A549 (cell line): Measurements from ENCODE around the gene ABT1. TPM values are rescaled to one million over a fixed set of nuclear protein-coding genes. Genes with fewer than 3 reads are reported as not detected.

Source experiments
- ATAC-seq, 2 experiments: fragments of 200-7000 bp in 1 of 2; fragments of >200 bp in 1 of 2; cut with Nextera tagmentation in 1 of 2; cut with Tn5 transposase in 1 of 2; 3 replicates each; pipeline versions ENCODE4 v1.8.0 to v1.9.1; 2018 to 2020; ENCODE audit warnings: mild to moderate bottlenecking in 1 of 2, moderate library complexity in 1 of 2
- CTCF ChIA-PET: fragments of 300-600 bp; sonication (Branson Sonifier 250); formaldehyde crosslinking; extraction: SDS; loops from one replicate; lab custom pipeline; 2021; ENCODE audit warnings: antibody characterized with exemption, inconsistent platforms; lab: Yijun Ruan, JAX
- POLR2A ChIA-PET: fragments of 350-600 bp; formaldehyde crosslinking; extraction: SDS; loops from one replicate; lab custom pipeline; 2021; ENCODE audit warnings: antibody characterized with exemption, inconsistent platforms; lab: Yijun Ruan, JAX
- DNase-seq, 2 experiments: peaks; one replicate each; pipeline versions ENCODE4 v3.0.0 to v3.0.0-alpha.2; 2011 to 2016; ENCODE audit warnings: low read depth in 1 of 2, low spot score in 1 of 2
- FAIRE-seq: peaks from 2 replicates; lab custom pipeline; 2011; peaks lifted over from hg19 to GRCh38; lab: Jason Lieb, UNC
- H3K27ac ChIP-seq, 2 experiments: fragments of >200 bp; sonication (Bioruptor Twin); formaldehyde crosslinking; 3 replicates each; pipeline ENCODE4 v1.5.1; 2016 to 2017
- H3K4me1 ChIP-seq: fragments of >200 bp; sonication (Bioruptor Twin); formaldehyde crosslinking; 3 replicates; pipeline ENCODE4 v1.6.1; 2016
- H3K4me2 ChIP-seq: fragments of >200 bp; sonication (Bioruptor Twin); formaldehyde crosslinking; 3 replicates; pipeline ENCODE4 v1.6.1; 2016
- H3K4me3 ChIP-seq: fragments of >200 bp; sonication (Bioruptor Twin); formaldehyde crosslinking; 3 replicates; pipeline ENCODE4 v1.5.1; 2016
- H3K9me3 ChIP-seq: fragments of >200 bp; sonication (Bioruptor Twin); formaldehyde crosslinking; 3 replicates; pipeline ENCODE4 v1.6.1; 2016
- CBX2 ChIP-seq: fragments of 200-600 bp; sonication (generic); IDR thresholded peaks from 2 replicates; pipeline ENCODE4 v1.6.1; 2016; ENCODE audit warnings: low read depth, mild to moderate bottlenecking, borderline replicate concordance
- CBX8 ChIP-seq: fragments of 200-600 bp; sonication (generic); IDR thresholded peaks from 2 replicates; pipeline ENCODE4 v1.6.1; 2016
- CEBPB ChIP-seq, 2 experiments: fragments of >200 bp in 1 of 2; sonication (Bioruptor Twin) in 1 of 2; formaldehyde crosslinking in 1 of 2; IDR thresholded peaks; 2 replicates each; pipeline ENCODE4 v1.6.1; 2012 to 2016
- CTCF ChIP-seq: fragments of >200 bp; sonication (Bioruptor Twin); formaldehyde crosslinking; IDR thresholded peaks from 3 replicates; pipeline ENCODE4 v1.5.1; 2016
- EHF ChIP-seq: fragments of 250-450 bp; sonication (Bioruptor Pico); IDR thresholded peaks from 2 replicates; pipeline ENCODE4 v1.5.0; 2020; ENCODE audit warnings: mild to moderate bottlenecking
- EHMT2 ChIP-seq: fragments of 200-600 bp; sonication (generic); IDR thresholded peaks from 2 replicates; pipeline ENCODE4 v1.6.1; 2016; ENCODE audit warnings: antibody characterized with exemption, low read depth, mild to moderate bottlenecking, moderate library complexity
- EP300 ChIP-seq, 2 experiments: fragments of >200 bp; sonication (Bioruptor Twin); formaldehyde crosslinking; IDR thresholded peaks; 2 replicates in 1 of 2; 3 replicates in 1 of 2; pipeline ENCODE4 v1.6.1; 2016 to 2017
- ESRRA ChIP-seq: fragments of 150-350 bp; IDR thresholded peaks from 2 replicates; pipeline ENCODE4 v1.6.1; 2014; ENCODE audit warnings: mild to moderate bottlenecking, low read length, borderline replicate concordance
- FOSB ChIP-seq: fragments of 250-450 bp; sonication (Bioruptor Pico); IDR thresholded peaks from 2 replicates; pipeline ENCODE4 v1.5.0; 2020; ENCODE audit warnings: mild to moderate bottlenecking, moderate library complexity
- GATA3 ChIP-seq: IDR thresholded peaks from 2 replicates; pipeline ENCODE4 v1.6.1; 2012; ENCODE audit warnings: borderline replicate concordance
- HEYL ChIP-seq: fragments of 250-450 bp; sonication (Bioruptor Pico); IDR thresholded peaks from 2 replicates; pipeline ENCODE4 v1.8.0; 2021; ENCODE audit warnings: mild to moderate bottlenecking, moderate library complexity
- HMGXB4 ChIP-seq: fragments of 250-450 bp; sonication (Bioruptor Pico); IDR thresholded peaks from 2 replicates; pipeline ENCODE4 v1.5.0; 2021; ENCODE audit warnings: mild to moderate bottlenecking, moderate library complexity, borderline replicate concordance
- HOXA7 ChIP-seq: fragments of 250-450 bp; sonication (Bioruptor Pico); IDR thresholded peaks from 2 replicates; pipeline ENCODE4 v1.5.0; 2020; ENCODE audit warnings: mild to moderate bottlenecking, moderate library complexity
- JUN ChIP-seq, 2 experiments: fragments of >200 bp; sonication (Bioruptor Twin); formaldehyde crosslinking; IDR thresholded peaks; 2 replicates in 1 of 2; 3 replicates in 1 of 2; pipeline ENCODE4 v1.6.1; 2016 to 2017
- KDM5A ChIP-seq: fragments of 200-600 bp; sonication (generic); IDR thresholded peaks from 2 replicates; pipeline ENCODE4 v1.6.1; 2016; ENCODE audit warnings: antibody characterized with exemption, mild to moderate bottlenecking
- MAFK ChIP-seq: fragments of 450-650 bp; IDR thresholded peaks from 2 replicates; pipeline ENCODE4 v1.6.1; 2014; ENCODE audit not compliant: partially characterized antibody
- MYC ChIP-seq: IDR thresholded peaks from 2 replicates; pipeline ENCODE4 v1.6.1; 2012; ENCODE audit warnings: mild to moderate bottlenecking, inconsistent platforms, low read length, improper control_type of control experiment, borderline replicate concordance
- NFE2L2 ChIP-seq: fragments of 150-350 bp; conservative IDR thresholded peaks from 2 replicates; pipeline ENCODE4 v1.6.1; 2014; ENCODE audit warnings: low read length
- POLR2A ChIP-seq: IDR thresholded peaks from 2 replicates; pipeline ENCODE4 v1.6.1; 2012; ENCODE audit warnings: mild to moderate bottlenecking, low read length
- RARB ChIP-seq: fragments of 250-450 bp; sonication (Bioruptor Pico); IDR thresholded peaks from 2 replicates; pipeline ENCODE4 v1.8.0; 2021; ENCODE audit warnings: mild to moderate bottlenecking, moderate library complexity
- REST ChIP-seq: fragments of 200-600 bp; sonication (generic); IDR thresholded peaks from 2 replicates; pipeline ENCODE4 v1.6.1; 2016; ENCODE audit warnings: antibody characterized with exemption, mild to moderate bottlenecking, moderate library complexity
- RFX5 ChIP-seq: fragments of 450-650 bp; IDR thresholded peaks from 2 replicates; pipeline ENCODE4 v1.7.1; 2014; ENCODE audit warnings: antibody characterized with exemption, mild to moderate bottlenecking, moderate library complexity
- TP53 ChIP-seq: fragments of 250-450 bp; sonication (Bioruptor Pico); IDR thresholded peaks from 2 replicates; pipeline ENCODE4 v1.5.0; 2021; ENCODE audit warnings: mild to moderate bottlenecking, moderate library complexity
- WGBS: methylation state at CpG from one replicate; pipeline ENCODE4 v1.1.6; 2017; ENCODE audit errors: missing lambda C conversion rate; 5-methylcytosine and 5-hydroxymethylcytosine counted together
- polyA plus RNA-seq, 4 experiments: library from polyadenylated mRNA; depleted of rRNA in 3 of 4; stranded (reverse); fragments of >200 nt; fragmentation: RNase III in 1 of 4; extraction: RNeasy Plus Mini Kit Qiagen cat#74134 plus additional on column Dnase treatment in 1 of 4; gene quantifications; 2 replicates in 3 of 4; 3 replicates in 1 of 4; pipeline ENCODE4 v1.2.3, GENCODE V29; 2011 to 2017
- TF ChIP-seq, protein P1 (sequence below): IDR thresholded peaks from 2 replicates; pipeline ENCODE4 v1.6.1; 2012; ENCODE audit warnings: low read depth, borderline replicate concordance
- TF ChIP-seq, protein P2 (sequence below): fragments of 450-650 bp; IDR thresholded peaks from 2 replicates; pipeline ENCODE4 v1.6.1; 2014; ENCODE audit warnings: antibody characterized with exemption
- TF ChIP-seq, protein P3 (sequence below): fragments of >200 bp; sonication (Bioruptor Twin); formaldehyde crosslinking; IDR thresholded peaks from 2 replicates; pipeline ENCODE4 v1.6.1; 2016

Gene ABT1
- polyA plus RNA-seq, 2 of the 4 experiments (the other 2 are of a cell fraction), result 10.6 to 11.1 TPM

GRCh38 chr6:26640806-26641205, 44.1 kb downstream of the ABT1 start:
- peaks cover 69% of the 10 kb centered on the region for H3K9me3 ChIP-seq
- CTCF ChIA-PET, result no interaction called here
- no peaks in the 10 kb centered on the region for H3K4me1 ChIP-seq
- H3K4me2 ChIP-seq, result no peak overlapping the region
- POLR2A ChIA-PET, result no interaction called here
- TF ChIP-seq CTCF (no peak), GATA3 (no peak), EHF (CRISPR knock-in tag) (no peak), HMGXB4 (no peak), HEYL (CRISPR knock-in tag) (no peak), JUN (IDR thresholded peaks at IDR 0.05) (no peak), EHMT2 (no peak), RARB (CRISPR knock-in tag) (no peak), EP300 (IDR thresholded peaks at IDR 0.05) (no peak)
- TF ChIP-seq, protein P1, sequence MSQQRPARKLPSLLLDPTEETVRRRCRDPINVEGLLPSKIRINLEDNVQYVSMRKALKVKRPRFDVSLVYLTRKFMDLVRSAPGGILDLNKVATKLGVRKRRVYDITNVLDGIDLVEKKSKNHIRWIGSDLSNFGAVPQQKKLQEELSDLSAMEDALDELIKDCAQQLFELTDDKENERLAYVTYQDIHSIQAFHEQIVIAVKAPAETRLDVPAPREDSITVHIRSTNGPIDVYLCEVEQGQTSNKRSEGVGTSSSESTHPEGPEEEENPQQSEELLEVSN, result no peak
- TF ChIP-seq, protein P2, sequence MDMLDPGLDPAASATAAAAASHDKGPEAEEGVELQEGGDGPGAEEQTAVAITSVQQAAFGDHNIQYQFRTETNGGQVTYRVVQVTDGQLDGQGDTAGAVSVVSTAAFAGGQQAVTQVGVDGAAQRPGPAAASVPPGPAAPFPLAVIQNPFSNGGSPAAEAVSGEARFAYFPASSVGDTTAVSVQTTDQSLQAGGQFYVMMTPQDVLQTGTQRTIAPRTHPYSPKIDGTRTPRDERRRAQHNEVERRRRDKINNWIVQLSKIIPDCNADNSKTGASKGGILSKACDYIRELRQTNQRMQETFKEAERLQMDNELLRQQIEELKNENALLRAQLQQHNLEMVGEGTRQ, result no peak
- TF ChIP-seq, protein P3, sequence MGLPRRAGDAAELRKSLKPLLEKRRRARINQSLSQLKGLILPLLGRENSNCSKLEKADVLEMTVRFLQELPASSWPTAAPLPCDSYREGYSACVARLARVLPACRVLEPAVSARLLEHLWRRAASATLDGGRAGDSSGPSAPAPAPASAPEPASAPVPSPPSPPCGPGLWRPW, result no peak
- FAIRE-seq (no peak), DNase-seq (no peak), ATAC-seq (no peak)
- H3K4me3 ChIP-seq, result no peak overlapping the region
- no peak overlapping the region for H3K27ac ChIP-seq
- WGBS, result 97% methylated on average over 2 of the region's 2 CpGs

DNA sequence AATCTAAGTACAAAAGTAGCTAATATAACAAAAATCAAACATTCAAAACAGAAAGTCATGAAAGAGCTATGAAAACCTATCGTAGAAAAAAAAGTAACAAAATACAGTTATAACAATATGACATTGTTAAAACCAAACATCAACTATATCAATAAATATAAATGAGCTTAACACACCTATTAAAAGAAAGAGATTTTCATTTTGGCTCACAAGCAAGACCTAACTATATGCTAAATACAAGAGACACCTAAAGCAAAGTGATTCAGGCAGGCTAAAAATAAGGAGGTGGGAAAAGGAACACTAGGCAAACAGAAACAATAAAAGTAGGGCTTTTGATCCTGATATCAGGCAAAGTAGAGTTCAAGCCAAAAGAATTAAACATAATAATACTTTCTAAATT, 49.3 kb downstream of the ABT1 start:
- 74% methylated on average over 1 of the region's 1 CpG for WGBS

More for the DNA sequence above, 49.3 kb downstream of the ABT1 start:
- FAIRE-seq (no peak), DNase-seq (no peak), ATAC-seq (no peak)
- Histone ChIP-seq H3K27ac (no peak overlapping the region), H3K4me3 (no peak overlapping the region), H3K4me1 (no peaks in the 10 kb centered on the region), H3K9me3 (peaks cover 89% of the 10 kb centered on the region), H3K4me2 (no peak overlapping the region)
- POLR2A ChIA-PET, result no interaction called here
- CTCF ChIA-PET, result no interaction called here
- TF ChIP-seq RFX5 (no peak), HOXA7 (CRISPR knock-in tag) (no peak), REST (no peak), TP53 (CRISPR knock-in tag) (no peak), POLR2A (no peak), MYC (no peak), CEBPB (IDR thresholded peaks at IDR 0.05) (no peak), MAFK (no peak), HEYL (CRISPR knock-in tag) (no peak), ESRRA (no peak), CTCF (no peak), CBX8 (no peak), CBX2 (no peak), KDM5A (no peak), RARB (CRISPR knock-in tag) (no peak), NFE2L2 (no peak), FOSB (CRISPR knock-in tag) (no peak), EHF (CRISPR knock-in tag) (no peak)
- TF ChIP-seq, protein P3, result no peak
